B cell (primary cell): ENCODE measurements around the gene NPAS2. TPM values are rescaled to one million over a fixed set of nuclear protein-coding genes. Genes with fewer than 3 reads are reported as not detected.

Experiments used
- ATAC-seq: fragments of 200-7000 bp; cut with Tn5 transposase; one replicate; pipeline ENCODE4 v1.10.0; 2021; ENCODE audit warnings: low read depth, mild to moderate bottlenecking, moderate number of reproducible peaks, moderate library complexity
- CTCF ChIA-PET: fragments of 350-600 bp; sonication (Branson Sonifier 250); formaldehyde crosslinking; loops from one replicate; lab custom pipeline; 2021; ENCODE audit warnings: antibody characterized with exemption, inconsistent platforms; lab: Charles Lee
- POLR2A ChIA-PET: fragments of 350-600 bp; sonication (Branson Sonifier 250); formaldehyde crosslinking; loops from one replicate; lab custom pipeline; 2021; ENCODE audit warnings: antibody characterized with exemption; lab: Charles Lee
- DNase-seq: peaks from one replicate; pipeline ENCODE4 v3.0.0; 2013
- H2AFZ ChIP-seq: 2 replicates; pipeline ENCODE4 v1.6.1; 2012; ENCODE audit warnings: mild to moderate bottlenecking, low read depth, low read length; ENCODE audit not compliant: insufficient read depth, poor library complexity, severe bottlenecking
- H3K27ac ChIP-seq, 2 donors: 1 replicate in 1 of 2; 2 replicates in 1 of 2; pipeline ENCODE4 v1.5.1; 2012 to 2013; ENCODE audit warnings: low read length in 2 of 2, mild to moderate bottlenecking in 2 of 2, moderate library complexity in 1 of 2
- H3K27me3 ChIP-seq, 4 experiments: fragments of 200-600 bp in 1 of 4; sonication (generic) in 1 of 4; replicated peaks in 1 of 4; 1 replicate in 2 of 4; 2 replicates in 2 of 4; pipeline versions ENCODE4 v1.6.1 to v1.7.0; 2013 to 2016; ENCODE audit warnings: low read length in 3 of 4, mild to moderate bottlenecking in 2 of 4, mixed read lengths in 1 of 4, moderate library complexity in 1 of 4; ENCODE audit not compliant: insufficient read depth in 4 of 4, control insufficient read depth in 3 of 4; ENCODE audit errors: control extremely low read depth in 1 of 4
- H3K36me3 ChIP-seq, 2 experiments: replicated peaks in 1 of 2; 1 replicate in 1 of 2; 2 replicates in 1 of 2; pipeline versions ENCODE4 v1.6.1 to v1.7.1; 2013; ENCODE audit warnings: low read length in 1 of 2; ENCODE audit not compliant: insufficient read depth in 2 of 2, control insufficient read depth in 1 of 2; ENCODE audit errors: control extremely low read depth in 1 of 2, extremely low read depth in 1 of 2
- H3K4me1 ChIP-seq, 2 donors: fragments of 200-600 bp in 1 of 2; sonication (generic) in 1 of 2; 1 replicate in 1 of 2; 2 replicates in 1 of 2; pipeline versions ENCODE4 v1.5.1 to v1.6.1; 2013 to 2017; ENCODE audit warnings: low read length in 2 of 2; ENCODE audit not compliant: control insufficient read depth in 2 of 2, insufficient read depth in 2 of 2
- H3K4me2 ChIP-seq: replicated peaks from 2 replicates; pipeline ENCODE3; 2012; ENCODE audit warnings: mild to moderate bottlenecking, low read depth, low read length; ENCODE audit not compliant: poor library complexity, severe bottlenecking
- H3K4me3 ChIP-seq, 5 experiments: fragments of 200-600 bp in 1 of 5; sonication (generic) in 1 of 5; 1 replicate in 3 of 5; 2 replicates in 2 of 5; pipeline versions ENCODE4 v1.5.1 to v1.7.0; 2011 to 2016; ENCODE audit warnings: low read length in 4 of 5, mild to moderate bottlenecking in 4 of 5, low read depth in 2 of 5, control low read depth in 1 of 5, moderate library complexity in 1 of 5; ENCODE audit not compliant: insufficient read depth in 1 of 5; ENCODE audit errors: control extremely low read depth in 1 of 5, extremely low read depth in 1 of 5
- H3K79me2 ChIP-seq: fragments of 200-600 bp; sonication (generic); one replicate; pipeline ENCODE4 v1.6.0; 2016; ENCODE audit warnings: low read length; ENCODE audit not compliant: control insufficient read depth, insufficient read depth
- H3K9ac ChIP-seq: fragments of 200-600 bp; sonication (generic); 2 replicates; pipeline ENCODE4 v1.6.1; 2017; ENCODE audit warnings: mild to moderate bottlenecking, low read length, moderate library complexity
- H3K9me3 ChIP-seq, 3 donors: one replicate each; pipeline versions ENCODE4 v1.6.1 to v1.7.1; 2013; ENCODE audit warnings: low read length in 2 of 3; ENCODE audit not compliant: control insufficient read depth in 2 of 3, insufficient read depth in 1 of 3; ENCODE audit errors: control extremely low read depth in 1 of 3
- H4K20me1 ChIP-seq: 2 replicates; pipeline ENCODE4 v1.6.0; 2012; ENCODE audit warnings: mild to moderate bottlenecking, low read length; ENCODE audit not compliant: insufficient read depth, control insufficient read depth, poor library complexity, severe bottlenecking
- H3K27ac Mint-ChIP-seq: one replicate; pipeline ENCODE4 v1.8.0; 2021; ENCODE audit warnings: mixed read lengths
- H3K27me3 Mint-ChIP-seq: one replicate; pipeline ENCODE4 v1.8.0; 2021; ENCODE audit warnings: mixed read lengths
- H3K4me1 Mint-ChIP-seq: one replicate; pipeline ENCODE4 v1.8.0; 2021; ENCODE audit warnings: mixed read lengths
- H3K4me3 Mint-ChIP-seq: one replicate; pipeline ENCODE4 v1.8.0; 2021; ENCODE audit warnings: mixed read lengths
- H3K9me3 Mint-ChIP-seq: one replicate; pipeline ENCODE4 v1.8.0; 2022; ENCODE audit warnings: mixed read lengths; ENCODE audit not compliant: insufficient read depth
- CTCF ChIP-seq: fragments of 200-600 bp; IDR thresholded peaks from one replicate; pipeline ENCODE4 v1.8.0; 2022; ENCODE audit warnings: antibody characterized with exemption, mild to moderate bottlenecking
- EZH2 ChIP-seq: IDR thresholded peaks from 2 replicates; pipeline ENCODE4 v1.6.1; 2012; ENCODE audit warnings: borderline replicate concordance, low read depth, mild to moderate bottlenecking, moderate library complexity, low read length; ENCODE audit not compliant: insufficient read depth, poor library complexity, severe bottlenecking
- WGBS: methylation state at CpG from one replicate; pipeline ENCODE4 v1.1.5; 2013; ENCODE audit warnings: missing lambda C conversion rate; ENCODE audit not compliant: insufficient coverage; 5-methylcytosine and 5-hydroxymethylcytosine counted together
- intact Hi-C: fragments of 100-400 bp; cut with micrococcal nuclease; formaldehyde crosslinking; loops from one replicate; pipeline ENCODE4 v1.10.0; 2022
- polyA plus RNA-seq: library from polyadenylated mRNA; depleted of rRNA; stranded (reverse); fragments of >200 nt; gene quantifications from 2 replicates; pipeline ENCODE4 v1.2.3, GENCODE V29; 2012
- total RNA-seq, 2 donors: library from RNA; stranded (reverse); fragments of 120-200 nt in 1 of 2; gene quantifications; 1 replicate in 1 of 2; 2 replicates in 1 of 2; pipeline versions ENCODE4 v1.2.3 to v1.2.4, GENCODE V29; 2013 to 2022

The NPAS2 gene
- total and polyA plus RNA-seq, 2 donors (not counting 1 experiment from before 2014, with no cell fraction given), result not detected

GRCh38 chr2:100887713-100888495, 68.0 kb downstream of the NPAS2 start:
- H3K36me3 ChIP-seq, result no peaks in the 10 kb centered on the region
- ATAC-seq, result no peak
- no peaks in the 10 kb centered on the region for H3K79me2 ChIP-seq
- Mint-ChIP-seq H3K27me3 (peaks cover 29% of the 10 kb centered on the region), H3K4me1 (no peaks in the 10 kb centered on the region), H3K27ac (no peak overlapping the region), H3K9me3 (no peaks in the 10 kb centered on the region), H3K4me3 (no peak overlapping the region)
- no peak overlapping the region for H3K4me3 ChIP-seq
- H3K4me1 ChIP-seq, result no peaks in the 10 kb centered on the region
- WGBS, result 91% methylated on average over 10 of the region's 14 CpGs
- intact Hi-C loops, result no loop called here
- no peak overlapping the region for H3K27ac ChIP-seq
- no peaks in the 10 kb centered on the region for H4K20me1 ChIP-seq
- H2AFZ ChIP-seq, result no peak overlapping the region
- TF ChIP-seq EZH2 (no peak), CTCF (no peak)
- H3K27me3 ChIP-seq, result no peaks in the 10 kb centered on the region
- no peak for DNase-seq
- H3K9me3 ChIP-seq, result peaks cover 0 to 4% (median 0%) of the 10 kb centered on the region in 3 donors
- H3K9ac ChIP-seq, result no peak overlapping the region
- POLR2A ChIA-PET, result interaction anchor here (0.6 kb wide), 1 partner anchor 9 kb away, joined by 4 read pairs; no protein-coding TSS in a partner anchor
- CTCF ChIA-PET, result interaction anchor here (0.7 kb wide), 1 partner anchor 15 kb away, joined by 3 read pairs; no protein-coding TSS in a partner anchor
- H3K4me2 ChIP-seq, result no peak overlapping the region

GRCh38 chr2:100888601-100889000, 68.7 kb downstream of the NPAS2 start:
- H3K9me3 ChIP-seq, result peaks cover 0 to 4% (median 0%) of the 10 kb centered on the region in 3 donors
- Mint-ChIP-seq H3K4me3 (no peak overlapping the region), H3K27ac (no peak overlapping the region), H3K4me1 (no peaks in the 10 kb centered on the region), H3K9me3 (no peaks in the 10 kb centered on the region), H3K27me3 (peaks cover 29% of the 10 kb centered on the region)
- no peak overlapping the region for H3K27ac ChIP-seq
- no peak overlapping the region for H3K4me2 ChIP-seq
- no peak overlapping the region for H2AFZ ChIP-seq
- H3K36me3 ChIP-seq, result no peaks in the 10 kb centered on the region
- CTCF ChIA-PET, result no interaction called here
- 83% methylated on average over 2 of the region's 3 CpGs for WGBS
- H3K27me3 ChIP-seq, result no peaks in the 10 kb centered on the region
- intact Hi-C loops, result no loop called here
- ATAC-seq (no peak), DNase-seq (no peak)
- no peaks in the 10 kb centered on the region for H4K20me1 ChIP-seq
- no peak overlapping the region for H3K4me3 ChIP-seq
- POLR2A ChIA-PET, result no interaction called here
- H3K4me1 ChIP-seq, result no peaks in the 10 kb centered on the region
- no peaks in the 10 kb centered on the region for H3K79me2 ChIP-seq
- TF ChIP-seq EZH2, result no peak
- H3K9ac ChIP-seq, result no peak overlapping the region
